HepG2 (cell line): ENCODE results near the gene NDUFB8. TPM values are rescaled to one million over a fixed set of nuclear protein-coding genes. Genes with fewer than 3 reads are reported as not detected.
A peak's percentile ranks its signal among the peaks of the same experiment; 100 is the strongest.

Experiments
- IKZF1 ChIP-seq: fragments of 450-650 bp; IDR thresholded peaks from 2 replicates; pipeline ENCODE4 v1.7.1; 2016
- JUNB ChIP-seq: sonication (generic); formaldehyde crosslinking; IDR thresholded peaks from 2 replicates; pipeline ENCODE4 v1.8.0; 2022; ENCODE audit warnings: missing genetic modification reagents, mild to moderate bottlenecking, borderline replicate concordance
- MEF2D ChIP-seq: sonication (generic); formaldehyde crosslinking; IDR thresholded peaks from 2 replicates; pipeline ENCODE4 v1.5.1; 2020; ENCODE audit warnings: mild to moderate bottlenecking, missing genetic modification reagents
- MYC ChIP-seq: sonication (generic); formaldehyde crosslinking; IDR thresholded peaks from 2 replicates; pipeline ENCODE4 v1.9.0; 2021; ENCODE audit warnings: missing genetic modification reagents, borderline replicate concordance
- ZNF235 ChIP-seq: sonication (generic); formaldehyde crosslinking; IDR thresholded peaks from 2 replicates; pipeline ENCODE4 v1.8.1; 2023; ENCODE audit warnings: mild to moderate bottlenecking, missing genetic modification reagents, borderline replicate concordance
- ZNF335 ChIP-seq: sonication (generic); formaldehyde crosslinking; IDR thresholded peaks from 2 replicates; pipeline ENCODE4 v1.4.0; 2020; ENCODE audit warnings: missing genetic modification reagents
- ZNF468 ChIP-seq: sonication (generic); formaldehyde crosslinking; IDR thresholded peaks from 2 replicates; pipeline ENCODE4 v1.8.0; 2022; ENCODE audit warnings: mild to moderate bottlenecking, moderate library complexity, missing genetic modification reagents
- ZNF567 ChIP-seq: sonication (generic); formaldehyde crosslinking; IDR thresholded peaks from 2 replicates; pipeline ENCODE4 v1.8.1; 2023; ENCODE audit warnings: mild to moderate bottlenecking, missing genetic modification reagents, borderline replicate concordance
- ZNF615 ChIP-seq: sonication (generic); formaldehyde crosslinking; IDR thresholded peaks from 2 replicates; pipeline ENCODE4 v1.5.0; 2020; ENCODE audit warnings: mild to moderate bottlenecking, missing genetic modification reagents, borderline replicate concordance
- ZNF746 ChIP-seq: sonication (generic); formaldehyde crosslinking; IDR thresholded peaks from 2 replicates; pipeline ENCODE4 v1.8.0; 2022; ENCODE audit warnings: mild to moderate bottlenecking, missing genetic modification reagents
- polyA plus RNA-seq, 8 experiments: library from polyadenylated mRNA; depleted of rRNA in 3 of 8; stranded (reverse) in 7 of 8; unstranded in 1 of 8; fragments of >200 nt; fragmentation: Illumina TruSeq in 4 of 8; extraction: Trizol in 4 of 8; gene quantifications; 2 replicates each; pipeline versions ENCODE4 v1.2.1 to v1.2.3, GENCODE V29; 2011 to 2016; ENCODE audit warnings: low read depth in 4 of 8, missing spikeins in 1 of 8, mixed read lengths in 1 of 8; ENCODE audit not compliant: insufficient read depth in 1 of 8
- total RNA-seq, 5 experiments: library from RNA; depleted of rRNA; stranded (reverse); fragments of >200 nt; fragmentation: Illumina TruSeq; extraction: Trizol; gene quantifications; 2 replicates each; pipeline ENCODE4 v1.2.3, GENCODE V29; 2016; ENCODE audit warnings: low read depth in 1 of 5
- TF ChIP-seq, protein P1 (sequence below): IDR thresholded peaks from 2 replicates; pipeline ENCODE4 v1.6.1; 2016; ENCODE audit warnings: missing compliant biosample characterization, missing genetic modification reagents, borderline replicate concordance
- TF ChIP-seq, protein P2 (sequence below): sonication (generic); formaldehyde crosslinking; IDR thresholded peaks from 2 replicates; pipeline ENCODE4 v1.4.0; 2020; ENCODE audit warnings: missing genetic modification reagents, borderline replicate concordance
- TF ChIP-seq, protein P3 (sequence below): sonication (generic); formaldehyde crosslinking; IDR thresholded peaks from 2 replicates; pipeline ENCODE4 v1.4.0; 2020; ENCODE audit warnings: missing genetic modification reagents, borderline replicate concordance
- TF ChIP-seq, protein P4 (sequence below): sonication (generic); formaldehyde crosslinking; conservative IDR thresholded peaks from 2 replicates; pipeline ENCODE4 v1.8.1; 2023; ENCODE audit warnings: missing genetic modification reagents
- TF ChIP-seq, protein P5 (sequence below): sonication (generic); formaldehyde crosslinking; IDR thresholded peaks from 2 replicates; pipeline ENCODE4 v1.4.0; 2020; ENCODE audit warnings: missing genetic modification reagents, borderline replicate concordance
- TF ChIP-seq, protein P6 (sequence below): sonication (generic); formaldehyde crosslinking; IDR thresholded peaks from 2 replicates; pipeline ENCODE4 v1.5.1; 2020; ENCODE audit warnings: mild to moderate bottlenecking, moderate library complexity, missing genetic modification reagents

NDUFB8 gene
- total and polyA plus RNA-seq, 2 of the 13 experiments (the other 11 are each of a cell fraction or from before 2014, with no cell fraction given) = 210 to 216 TPM

DNA sequence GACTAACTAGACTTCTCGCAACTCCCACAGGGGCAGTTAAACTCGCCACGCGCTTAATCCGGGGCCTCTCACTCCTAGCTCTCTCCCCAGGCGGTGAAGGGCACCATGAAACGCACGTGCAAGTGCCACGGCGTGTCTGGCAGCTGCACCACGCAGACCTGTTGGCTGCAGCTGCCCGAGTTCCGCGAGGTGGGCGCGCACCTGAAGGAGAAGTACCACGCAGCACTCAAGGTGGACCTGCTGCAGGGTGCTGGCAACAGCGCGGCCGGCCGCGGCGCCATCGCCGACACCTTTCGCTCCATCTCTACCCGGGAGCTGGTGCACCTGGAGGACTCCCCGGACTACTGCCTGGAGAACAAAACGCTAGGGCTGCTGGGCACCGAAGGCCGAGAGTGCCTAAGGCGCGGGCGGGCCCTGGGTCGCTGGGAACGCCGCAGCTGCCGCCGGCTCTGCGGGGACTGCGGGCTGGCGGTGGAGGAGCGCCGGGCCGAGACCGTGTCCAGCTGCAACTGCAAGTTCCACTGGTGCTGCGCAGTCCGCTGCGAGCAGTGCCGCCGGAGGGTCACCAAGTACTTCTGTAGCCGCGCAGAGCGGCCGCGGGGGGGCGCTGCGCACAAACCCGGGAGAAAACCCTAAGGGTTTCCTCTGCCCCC lies 47.4 kb downstream of the NDUFB8 start (continued):
- TF ChIP-seq, protein P1, sequence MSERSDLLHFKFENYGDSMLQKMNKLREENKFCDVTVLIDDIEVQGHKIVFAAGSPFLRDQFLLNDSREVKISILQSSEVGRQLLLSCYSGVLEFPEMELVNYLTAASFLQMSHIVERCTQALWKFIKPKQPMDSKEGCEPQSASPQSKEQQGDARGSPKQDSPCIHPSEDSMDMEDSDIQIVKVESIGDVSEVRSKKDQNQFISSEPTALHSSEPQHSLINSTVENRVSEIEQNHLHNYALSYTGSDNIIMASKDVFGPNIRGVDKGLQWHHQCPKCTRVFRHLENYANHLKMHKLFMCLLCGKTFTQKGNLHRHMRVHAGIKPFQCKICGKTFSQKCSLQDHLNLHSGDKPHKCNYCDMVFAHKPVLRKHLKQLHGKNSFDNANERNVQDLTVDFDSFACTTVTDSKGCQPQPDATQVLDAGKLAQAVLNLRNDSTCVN (CRISPR knock-in tag) = no peak
- TF ChIP-seq ZNF615 (CRISPR knock-in tag) = no peak
- peak; percentile 66 for TF ChIP-seq MYC
- no peak for TF ChIP-seq ZNF335 (CRISPR knock-in tag)
- no peak for TF ChIP-seq ZNF235
- TF ChIP-seq, protein P2, sequence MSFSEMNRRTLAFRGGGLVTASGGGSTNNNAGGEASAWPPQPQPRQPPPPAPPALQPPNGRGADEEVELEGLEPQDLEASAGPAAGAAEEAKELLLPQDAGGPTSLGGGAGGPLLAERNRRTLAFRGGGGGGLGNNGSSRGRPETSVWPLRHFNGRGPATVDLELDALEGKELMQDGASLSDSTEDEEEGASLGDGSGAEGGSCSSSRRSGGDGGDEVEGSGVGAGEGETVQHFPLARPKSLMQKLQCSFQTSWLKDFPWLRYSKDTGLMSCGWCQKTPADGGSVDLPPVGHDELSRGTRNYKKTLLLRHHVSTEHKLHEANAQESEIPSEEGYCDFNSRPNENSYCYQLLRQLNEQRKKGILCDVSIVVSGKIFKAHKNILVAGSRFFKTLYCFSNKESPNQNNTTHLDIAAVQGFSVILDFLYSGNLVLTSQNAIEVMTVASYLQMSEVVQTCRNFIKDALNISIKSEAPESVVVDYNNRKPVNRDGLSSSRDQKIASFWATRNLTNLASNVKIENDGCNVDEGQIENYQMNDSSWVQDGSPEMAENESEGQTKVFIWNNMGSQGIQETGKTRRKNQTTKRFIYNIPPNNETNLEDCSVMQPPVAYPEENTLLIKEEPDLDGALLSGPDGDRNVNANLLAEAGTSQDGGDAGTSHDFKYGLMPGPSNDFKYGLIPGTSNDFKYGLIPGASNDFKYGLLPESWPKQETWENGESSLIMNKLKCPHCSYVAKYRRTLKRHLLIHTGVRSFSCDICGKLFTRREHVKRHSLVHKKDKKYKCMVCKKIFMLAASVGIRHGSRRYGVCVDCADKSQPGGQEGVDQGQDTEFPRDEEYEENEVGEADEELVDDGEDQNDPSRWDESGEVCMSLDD (CRISPR knock-in tag) = no peak
- TF ChIP-seq, protein P3, sequence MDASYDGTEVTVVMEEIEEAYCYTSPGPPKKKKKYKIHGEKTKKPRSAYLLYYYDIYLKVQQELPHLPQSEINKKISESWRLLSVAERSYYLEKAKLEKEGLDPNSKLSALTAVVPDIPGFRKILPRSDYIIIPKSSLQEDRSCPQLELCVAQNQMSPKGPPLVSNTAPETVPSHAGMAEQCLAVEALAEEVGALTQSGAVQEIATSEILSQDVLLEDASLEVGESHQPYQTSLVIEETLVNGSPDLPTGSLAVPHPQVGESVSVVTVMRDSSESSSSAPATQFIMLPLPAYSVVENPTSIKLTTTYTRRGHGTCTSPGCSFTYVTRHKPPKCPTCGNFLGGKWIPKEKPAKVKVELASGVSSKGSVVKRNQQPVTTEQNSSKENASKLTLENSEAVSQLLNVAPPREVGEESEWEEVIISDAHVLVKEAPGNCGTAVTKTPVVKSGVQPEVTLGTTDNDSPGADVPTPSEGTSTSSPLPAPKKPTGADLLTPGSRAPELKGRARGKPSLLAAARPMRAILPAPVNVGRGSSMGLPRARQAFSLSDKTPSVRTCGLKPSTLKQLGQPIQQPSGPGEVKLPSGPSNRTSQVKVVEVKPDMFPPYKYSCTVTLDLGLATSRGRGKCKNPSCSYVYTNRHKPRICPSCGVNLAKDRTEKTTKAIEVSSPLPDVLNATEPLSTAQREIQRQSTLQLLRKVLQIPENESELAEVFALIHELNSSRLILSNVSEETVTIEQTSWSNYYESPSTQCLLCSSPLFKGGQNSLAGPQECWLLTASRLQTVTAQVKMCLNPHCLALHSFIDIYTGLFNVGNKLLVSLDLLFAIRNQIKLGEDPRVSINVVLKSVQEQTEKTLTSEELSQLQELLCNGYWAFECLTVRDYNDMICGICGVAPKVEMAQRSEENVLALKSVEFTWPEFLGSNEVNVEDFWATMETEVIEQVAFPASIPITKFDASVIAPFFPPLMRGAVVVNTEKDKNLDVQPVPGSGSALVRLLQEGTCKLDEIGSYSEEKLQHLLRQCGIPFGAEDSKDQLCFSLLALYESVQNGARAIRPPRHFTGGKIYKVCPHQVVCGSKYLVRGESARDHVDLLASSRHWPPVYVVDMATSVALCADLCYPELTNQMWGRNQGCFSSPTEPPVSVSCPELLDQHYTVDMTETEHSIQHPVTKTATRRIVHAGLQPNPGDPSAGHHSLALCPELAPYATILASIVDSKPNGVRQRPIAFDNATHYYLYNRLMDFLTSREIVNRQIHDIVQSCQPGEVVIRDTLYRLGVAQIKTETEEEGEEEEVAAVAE = no peak
- TF ChIP-seq, protein P4, sequence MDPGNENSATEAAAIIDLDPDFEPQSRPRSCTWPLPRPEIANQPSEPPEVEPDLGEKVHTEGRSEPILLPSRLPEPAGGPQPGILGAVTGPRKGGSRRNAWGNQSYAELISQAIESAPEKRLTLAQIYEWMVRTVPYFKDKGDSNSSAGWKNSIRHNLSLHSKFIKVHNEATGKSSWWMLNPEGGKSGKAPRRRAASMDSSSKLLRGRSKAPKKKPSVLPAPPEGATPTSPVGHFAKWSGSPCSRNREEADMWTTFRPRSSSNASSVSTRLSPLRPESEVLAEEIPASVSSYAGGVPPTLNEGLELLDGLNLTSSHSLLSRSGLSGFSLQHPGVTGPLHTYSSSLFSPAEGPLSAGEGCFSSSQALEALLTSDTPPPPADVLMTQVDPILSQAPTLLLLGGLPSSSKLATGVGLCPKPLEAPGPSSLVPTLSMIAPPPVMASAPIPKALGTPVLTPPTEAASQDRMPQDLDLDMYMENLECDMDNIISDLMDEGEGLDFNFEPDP (CRISPR knock-in tag) = no peak
- no peak for TF ChIP-seq ZNF746
- TF ChIP-seq, protein P5, sequence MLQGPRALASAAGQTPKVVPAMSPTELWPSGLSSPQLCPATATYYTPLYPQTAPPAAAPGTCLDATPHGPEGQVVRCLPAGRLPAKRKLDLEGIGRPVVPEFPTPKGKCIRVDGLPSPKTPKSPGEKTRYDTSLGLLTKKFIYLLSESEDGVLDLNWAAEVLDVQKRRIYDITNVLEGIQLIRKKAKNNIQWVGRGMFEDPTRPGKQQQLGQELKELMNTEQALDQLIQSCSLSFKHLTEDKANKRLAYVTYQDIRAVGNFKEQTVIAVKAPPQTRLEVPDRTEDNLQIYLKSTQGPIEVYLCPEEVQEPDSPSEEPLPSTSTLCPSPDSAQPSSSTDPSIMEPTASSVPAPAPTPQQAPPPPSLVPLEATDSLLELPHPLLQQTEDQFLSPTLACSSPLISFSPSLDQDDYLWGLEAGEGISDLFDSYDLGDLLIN (CRISPR knock-in tag) = no peak
- TF ChIP-seq IKZF1 = no peak
- TF ChIP-seq ZNF468 (CRISPR knock-in tag) = no peak
- TF ChIP-seq MEF2D (CRISPR knock-in tag) = no peak
- no peak for TF ChIP-seq ZNF567 (CRISPR knock-in tag)
- TF ChIP-seq JUNB (CRISPR knock-in tag) = no peak
- TF ChIP-seq, protein P6, sequence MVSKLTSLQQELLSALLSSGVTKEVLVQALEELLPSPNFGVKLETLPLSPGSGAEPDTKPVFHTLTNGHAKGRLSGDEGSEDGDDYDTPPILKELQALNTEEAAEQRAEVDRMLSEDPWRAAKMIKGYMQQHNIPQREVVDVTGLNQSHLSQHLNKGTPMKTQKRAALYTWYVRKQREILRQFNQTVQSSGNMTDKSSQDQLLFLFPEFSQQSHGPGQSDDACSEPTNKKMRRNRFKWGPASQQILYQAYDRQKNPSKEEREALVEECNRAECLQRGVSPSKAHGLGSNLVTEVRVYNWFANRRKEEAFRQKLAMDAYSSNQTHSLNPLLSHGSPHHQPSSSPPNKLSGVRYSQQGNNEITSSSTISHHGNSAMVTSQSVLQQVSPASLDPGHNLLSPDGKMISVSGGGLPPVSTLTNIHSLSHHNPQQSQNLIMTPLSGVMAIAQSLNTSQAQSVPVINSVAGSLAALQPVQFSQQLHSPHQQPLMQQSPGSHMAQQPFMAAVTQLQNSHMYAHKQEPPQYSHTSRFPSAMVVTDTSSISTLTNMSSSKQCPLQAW (CRISPR knock-in tag) = no peak; the same call in 1 of the 2 replicates
